Right ventricle myocardium inferior (tissue), 1 donor: Measurements from ENCODE around the gene C10orf90. TPM values are rescaled to one million over a fixed set of nuclear protein-coding genes. Genes with fewer than 3 reads are reported as not detected.
"Not testable (repeated sequence)": the region's sequence is repeated elsewhere in the genome, so short reads cannot be mapped to it uniquely, and the experiment has no call there.

Experiments used
- ATAC-seq: fragments of 200-7000 bp; cut with Tn5 transposase; one replicate; pipeline ENCODE4 v1.9.1; 2020; ENCODE audit warnings: mild to moderate bottlenecking, moderate library complexity
- DNase-seq: peaks from one replicate; pipeline ENCODE4 v3.0.0; 2021; ENCODE audit errors: missing footprints
- intact Hi-C: fragments of 100-400 bp; cut with DNase I; formaldehyde crosslinking; loops from one replicate; pipeline ENCODE4 v1.11.0; 2022
- total RNA-seq: library from RNA; stranded (reverse); fragmentation: NEBNext Ultra II Directional; extraction: Animal tissue kit (Norgen Biotek cat#: 25700); gene quantifications from one replicate; pipeline ENCODE4 v1.2.1, GENCODE V29; 2021
- donor health status: DM: no; HTN: yes; CAD: no; lungs with severe emphysema.

Gene C10orf90
- total RNA-seq, 1 donor from 2014 or later, result not detected

GRCh38 chr10:126392469-126392868, 278.0 kb downstream of the C10orf90 start:
- DNase-seq (no peak), ATAC-seq (no peak)
- intact Hi-C loops, result no loop called here

- no peak for ATAC-seq
- intact Hi-C loops, result no loop called here
- DNase-seq, result no peak
Observed at GRCh38 chr10:126392068-126392467, 278.4 kb downstream of the C10orf90 start.

GRCh38 chr10:126391192-126391885, 279.2 kb downstream of the C10orf90 start:
- DNase-seq (no peak), ATAC-seq (no peak)
- intact Hi-C loops, result no loop called here

GRCh38 chr10:126390324-126390723, 280.2 kb downstream of the C10orf90 start:
- intact Hi-C loops, result no loop called here
- no peak for DNase-seq
- no peak for ATAC-seq

GRCh38 chr10:126387931-126388911, 282.3 kb downstream of the C10orf90 start, which contains the start of gene ADAM12:
Gene ADAM12, minus strand, starts transcription at chr10:126388477. Its CDS starts 332 bp downstream, at chr10:126388145.
- ATAC-seq (peak; percentile 76), DNase-seq (peak; percentile 77)
- intact Hi-C loops, result loop anchor here (2.0 kb wide), 1 partner anchor 407 kb away; no protein-coding TSS in a partner anchor

- intact Hi-C loops, result loop anchor here (2.0 kb wide), 1 partner anchor 406 kb away; no protein-coding TSS in a partner anchor
- ATAC-seq (no peak), DNase-seq (peak; percentile 75)
Observed at GRCh38 chr10:126387041-126387921, 283.2 kb downstream of the C10orf90 start.

- no peak for ATAC-seq
- no peak for DNase-seq
- intact Hi-C loops, result no loop called here
Observed at GRCh38 chr10:126384269-126384873, 286.1 kb downstream of the C10orf90 start.

GRCh38 chr10:126380352-126381076, 290.0 kb downstream of the C10orf90 start:
- ATAC-seq (no peak), DNase-seq (no peak)
- intact Hi-C loops, result no loop called here

- intact Hi-C loops, ATAC-seq, DNase-seq: not testable (repeated sequence)
Observed at GRCh38 chr10:126379166-126379565, 291.3 kb downstream of the C10orf90 start.

GRCh38 chr10:126376956-126377355, 293.5 kb downstream of the C10orf90 start:
- ATAC-seq, result no peak
- intact Hi-C loops, result no loop called here

GRCh38 chr10:126375926-126376554, 294.5 kb downstream of the C10orf90 start:
- no peak for ATAC-seq

More at GRCh38 chr10:126376956-126377355, 293.5 kb downstream of the C10orf90 start:
- no peak for DNase-seq

GRCh38 chr10:126375299-126375698, 295.2 kb downstream of the C10orf90 start:
- intact Hi-C loops, result no loop called here
- ATAC-seq, result no peak
- DNase-seq, result no peak

More at GRCh38 chr10:126375926-126376554, 294.5 kb downstream of the C10orf90 start:
- intact Hi-C loops, result no loop called here
- no peak for DNase-seq

Other genes with a start within 250 kb of the C10orf90 start
- 16.8 TPM for gene DOCK1, start 234.7 kb upstream of the C10orf90 start, total RNA-seq